HG02571 (cell line): ENCODE data around the gene PCMTD2.
"Not testable (repeated sequence)": the region's sequence is repeated elsewhere in the genome, so short reads cannot be mapped to it uniquely, and the experiment has no call there.

Experiments
- ATAC-seq: cut with Tn5 transposase; IDR thresholded peaks from one replicate; pipeline ENCODE4 v1.9.1; 2021; ENCODE audit warnings: mild to moderate bottlenecking, moderate library complexity; ENCODE audit not compliant: unreplicated experiment

The PCMTD2 gene

DNA sequence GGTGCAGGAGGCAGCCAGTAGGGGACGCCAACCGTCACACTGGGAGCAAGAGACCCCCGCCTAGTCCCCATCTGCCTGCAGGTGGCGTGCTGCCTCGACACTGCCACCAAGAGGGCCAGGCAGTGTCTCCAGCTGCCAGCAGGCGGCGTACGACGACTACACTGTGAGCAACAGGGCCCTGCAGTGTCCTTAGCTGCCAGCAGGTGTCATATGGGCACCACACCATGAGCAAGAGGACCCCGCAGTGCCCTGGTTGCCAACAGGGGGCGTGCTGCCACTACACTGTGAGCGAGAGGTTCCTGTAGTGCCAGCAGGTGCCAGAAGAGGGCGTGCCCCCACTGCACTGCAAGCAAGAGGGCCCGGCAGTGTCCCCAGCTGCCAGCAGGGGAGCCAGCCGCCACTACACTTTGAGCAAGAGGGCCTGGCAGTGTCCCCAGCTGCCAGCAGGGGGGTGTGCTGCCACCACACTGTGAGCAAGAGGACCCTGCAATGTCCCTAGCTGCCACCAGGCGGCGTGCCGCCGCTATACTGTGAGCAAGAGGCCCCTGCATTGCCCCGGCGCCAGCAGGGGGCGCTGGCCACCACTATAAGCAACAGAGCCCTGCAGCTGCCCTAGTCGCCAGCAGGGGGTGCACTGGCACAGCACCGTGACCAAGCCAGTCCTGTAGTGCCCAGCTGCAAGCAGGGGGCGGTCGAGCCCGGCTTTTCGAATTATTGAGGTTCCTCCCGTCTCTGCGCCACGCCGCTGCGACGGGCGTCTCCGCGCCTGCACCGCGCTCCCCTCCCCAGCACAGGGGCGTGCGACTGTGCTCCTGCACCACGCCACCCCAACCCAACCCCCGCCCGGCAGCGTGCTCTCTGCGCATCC lies 30.3 kb downstream of the PCMTD2 start:
- ATAC-seq, result peak; percentile 81

DNA sequence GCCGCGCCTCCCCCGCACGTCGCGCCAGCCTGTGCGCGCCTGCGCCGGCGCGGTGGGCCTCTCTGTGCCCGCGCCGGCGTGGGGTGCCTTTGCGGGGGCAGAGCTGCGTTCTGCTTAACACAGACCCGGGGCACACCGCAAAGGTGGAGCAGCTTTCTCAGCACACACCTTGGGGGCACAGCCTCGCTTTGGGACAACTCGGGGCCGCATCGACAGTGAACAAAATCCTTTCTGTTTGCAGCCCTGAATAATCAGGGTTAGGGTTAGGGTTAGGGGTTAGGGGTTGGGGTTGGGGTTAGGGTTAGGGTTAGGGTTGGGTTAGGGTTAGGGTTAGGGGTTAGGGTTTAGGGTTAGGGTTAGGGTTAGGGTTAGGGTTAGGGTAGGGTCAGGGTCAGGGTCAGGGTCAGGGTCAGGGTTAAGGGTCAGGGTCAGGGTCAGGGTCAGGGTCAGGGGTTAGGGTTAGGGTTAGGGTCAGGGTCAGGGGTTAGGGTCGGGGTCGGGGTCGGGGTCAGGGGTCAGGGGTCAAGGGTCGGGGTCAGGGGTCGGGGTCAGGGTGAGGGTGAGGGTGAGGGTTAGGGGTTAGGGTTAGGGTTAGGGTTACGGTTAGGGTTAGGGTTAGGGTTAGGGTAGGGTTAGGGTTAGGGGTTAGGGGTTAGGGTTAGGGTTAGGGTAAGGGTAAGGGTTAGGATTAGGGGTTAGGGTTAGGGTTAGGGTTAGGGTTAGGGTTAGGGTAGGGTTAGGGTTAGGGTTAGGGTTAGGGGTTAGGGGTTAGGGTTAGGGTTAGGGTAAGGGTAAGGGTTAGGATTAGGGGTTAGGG lies 31.1 kb downstream of the PCMTD2 start:
- ATAC-seq, result not testable (repeated sequence)

DNA sequence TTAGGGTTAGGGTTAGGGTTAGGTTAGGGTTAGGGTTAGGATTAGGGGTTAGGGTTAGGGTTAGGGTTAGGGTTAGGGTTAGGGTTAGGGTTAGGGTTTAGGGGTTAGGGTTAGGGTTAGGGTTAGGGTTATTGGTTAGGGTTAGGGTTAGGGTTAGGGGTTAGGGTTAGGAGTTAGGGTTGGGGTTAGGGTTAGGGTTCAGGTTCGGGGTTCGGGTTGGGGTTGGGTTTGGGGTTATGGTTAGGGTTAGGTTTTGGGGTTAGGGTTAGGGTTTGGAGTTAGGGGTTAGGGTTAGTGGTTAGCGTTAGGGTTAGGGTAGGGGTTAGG lies 31.7 kb downstream of the PCMTD2 start:
- ATAC-seq, result not testable (repeated sequence)

DNA sequence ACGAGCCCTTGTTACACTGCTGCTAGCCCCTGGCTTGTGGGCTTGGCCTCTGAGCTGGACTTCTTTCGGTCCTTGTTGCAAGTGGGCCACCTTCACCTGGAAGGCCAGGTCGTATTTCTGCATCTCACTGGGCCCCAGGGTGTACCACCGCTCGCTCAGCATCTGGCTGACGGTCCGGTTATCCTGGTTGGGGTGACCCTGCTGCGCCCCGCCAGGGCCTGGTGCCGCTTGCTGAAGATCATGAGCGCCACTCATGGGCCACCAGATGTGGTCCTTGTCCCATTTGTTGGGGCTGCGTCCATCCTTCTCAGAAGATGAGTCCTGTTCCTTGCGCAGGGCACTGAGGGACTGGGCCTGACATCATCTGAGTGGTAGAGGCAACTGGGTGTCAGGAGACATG lies 36.6 kb downstream of the PCMTD2 start:
- not testable (repeated sequence) for ATAC-seq

DNA sequence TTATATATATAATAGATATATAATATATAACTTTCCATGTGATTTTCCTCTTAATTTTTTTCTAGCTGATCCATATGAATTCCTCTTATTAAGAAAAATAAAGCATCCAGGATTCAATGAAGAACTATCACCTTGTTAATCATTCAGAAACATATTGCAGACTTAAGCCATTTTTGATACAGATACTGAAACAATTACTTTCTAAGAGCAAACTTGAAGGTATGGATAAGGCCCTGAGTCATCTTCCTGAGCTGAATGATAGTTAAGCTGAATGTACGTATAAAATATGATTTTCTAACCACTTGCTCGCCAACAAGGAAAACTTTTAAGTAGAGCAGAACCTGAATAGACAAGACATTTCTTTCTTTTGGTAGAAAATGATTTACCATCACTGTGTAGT lies 47.5 kb downstream of the PCMTD2 start:
- not testable (repeated sequence) for ATAC-seq

DNA sequence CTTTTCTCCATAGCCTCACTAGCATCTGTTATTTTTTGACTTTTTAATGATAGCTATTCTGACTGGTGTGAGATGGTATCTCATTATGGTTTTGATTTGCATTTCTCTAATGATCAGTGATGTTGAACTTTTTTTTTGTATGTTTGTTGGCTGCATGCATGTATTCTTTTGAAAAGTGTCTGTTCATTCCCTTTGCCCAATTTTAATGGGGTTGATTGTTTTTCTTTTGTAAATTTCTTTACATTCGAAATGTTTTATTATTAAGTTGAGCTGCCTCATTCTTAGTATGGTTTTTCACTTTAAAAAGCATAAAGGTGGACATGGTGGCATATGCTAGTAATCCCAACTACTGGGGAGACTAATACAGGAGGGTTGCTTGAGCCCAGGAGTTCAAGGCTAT lies 58.2 kb downstream of the PCMTD2 start:
- ATAC-seq, result not testable (repeated sequence)

DNA sequence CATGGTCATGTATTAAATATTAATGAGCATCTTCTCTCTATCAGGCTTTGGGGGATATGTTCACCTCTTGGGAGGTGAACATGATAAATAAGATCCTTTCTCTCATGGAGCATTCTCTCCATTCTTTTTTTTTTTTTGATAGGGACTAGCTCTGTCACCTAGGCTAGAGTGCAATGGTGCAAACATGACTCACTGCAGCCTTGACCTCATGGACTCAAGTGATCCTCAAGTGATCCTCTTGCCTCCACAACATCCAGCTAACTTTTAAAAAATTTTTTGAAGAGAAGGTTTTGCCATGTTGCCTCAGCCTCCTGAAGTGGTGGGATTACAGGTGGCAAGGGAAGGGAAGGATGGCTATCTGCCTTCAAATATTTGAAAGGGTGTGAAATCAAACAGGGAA lies 59.8 kb downstream of the PCMTD2 start:
- ATAC-seq, result not testable (repeated sequence)

DNA sequence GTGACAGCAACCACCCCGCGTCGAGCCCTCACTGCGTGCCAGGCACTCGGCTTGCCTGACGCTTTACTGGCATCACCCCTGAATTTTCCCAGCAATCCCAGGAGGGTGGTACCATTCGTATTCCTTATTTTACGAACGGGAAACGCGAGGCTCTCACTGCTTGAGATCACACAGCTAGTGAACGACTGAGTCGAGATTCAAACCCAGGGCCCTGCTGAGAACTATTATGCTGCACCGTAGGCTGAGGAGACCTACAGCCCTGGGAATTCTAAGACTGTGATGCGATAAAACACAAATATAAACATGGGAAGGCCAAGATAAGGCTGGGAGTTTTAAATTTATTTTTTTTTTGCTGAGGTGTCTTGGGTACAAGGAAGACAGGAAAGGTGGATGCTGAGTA lies 60.3 kb downstream of the PCMTD2 start:
- ATAC-seq, result not testable (repeated sequence)

DNA sequence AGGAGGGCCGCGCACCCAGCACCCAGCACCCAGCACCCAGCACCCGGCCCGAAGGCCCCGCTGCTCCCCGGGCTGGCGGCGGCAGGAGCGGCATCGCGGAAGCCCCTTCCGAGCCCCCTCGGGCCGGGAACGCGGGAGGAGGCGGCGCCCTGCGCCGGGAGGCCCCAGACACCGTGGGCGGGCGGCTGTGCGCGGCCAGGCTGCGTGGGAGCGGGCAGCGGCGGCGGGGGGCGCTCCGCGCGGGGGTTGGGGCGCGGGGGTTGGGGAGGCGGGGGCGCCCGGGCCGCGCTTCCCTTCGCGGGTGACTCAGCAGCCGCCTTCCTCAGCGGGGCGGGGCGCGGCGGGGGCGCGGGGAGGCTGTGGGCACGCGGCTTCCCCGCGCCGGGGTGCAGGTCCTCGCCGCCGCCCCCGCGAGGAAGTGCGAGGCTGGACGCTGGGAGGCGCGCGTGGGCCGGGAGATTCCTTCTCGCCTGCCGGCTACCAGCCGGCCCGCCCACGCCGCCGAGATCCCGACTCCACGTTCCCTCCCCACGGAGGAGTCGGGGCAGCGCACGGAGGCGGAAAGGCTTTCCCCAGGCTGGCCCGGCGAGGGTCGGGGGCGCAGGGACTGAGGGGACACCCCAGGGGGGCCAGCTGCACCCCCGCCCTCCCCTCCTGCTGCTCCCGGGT lies 61.0 kb downstream of the PCMTD2 start:
- ATAC-seq, result not testable (repeated sequence)

DNA sequence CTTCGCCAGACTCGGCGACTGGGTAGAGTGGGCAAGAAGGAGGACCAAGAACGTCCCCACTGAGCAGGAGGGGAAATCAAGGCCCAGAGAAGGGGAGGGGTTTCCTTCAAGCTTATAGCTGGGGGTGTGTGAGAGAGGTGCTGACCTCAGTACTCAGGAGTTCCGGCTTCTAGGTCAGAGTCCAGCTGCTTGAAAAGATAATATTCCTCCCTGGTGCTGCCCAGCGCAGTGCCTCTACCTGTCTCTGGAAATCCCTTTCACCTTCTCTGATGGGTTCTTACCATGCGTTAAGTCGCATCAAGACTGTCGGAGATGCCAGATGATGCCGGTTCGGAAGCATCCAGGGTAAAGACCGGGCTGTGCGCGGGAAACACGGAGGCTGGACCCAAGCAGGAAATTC lies 61.8 kb downstream of the PCMTD2 start:
- not testable (repeated sequence) for ATAC-seq

DNA sequence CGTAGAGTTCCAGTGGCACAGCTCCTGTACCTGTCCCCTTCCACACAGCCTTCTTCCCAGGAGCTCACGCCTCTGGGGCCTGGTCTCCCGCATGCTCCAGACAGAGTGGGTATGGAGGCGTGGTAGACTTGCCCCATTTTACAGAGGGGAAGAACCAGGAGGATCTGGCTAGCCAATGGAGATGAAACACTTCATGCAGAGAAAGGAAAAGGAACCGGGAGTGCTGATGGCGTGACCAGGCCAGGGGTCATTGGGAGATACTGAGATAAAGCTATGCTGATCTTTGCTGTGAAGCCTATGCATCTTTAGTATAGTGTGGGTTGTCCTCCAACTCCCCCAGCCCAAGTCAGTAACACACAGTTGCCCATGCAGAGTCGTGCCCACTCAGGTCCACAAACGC lies 62.5 kb downstream of the PCMTD2 start:
- ATAC-seq, result not testable (repeated sequence)

DNA sequence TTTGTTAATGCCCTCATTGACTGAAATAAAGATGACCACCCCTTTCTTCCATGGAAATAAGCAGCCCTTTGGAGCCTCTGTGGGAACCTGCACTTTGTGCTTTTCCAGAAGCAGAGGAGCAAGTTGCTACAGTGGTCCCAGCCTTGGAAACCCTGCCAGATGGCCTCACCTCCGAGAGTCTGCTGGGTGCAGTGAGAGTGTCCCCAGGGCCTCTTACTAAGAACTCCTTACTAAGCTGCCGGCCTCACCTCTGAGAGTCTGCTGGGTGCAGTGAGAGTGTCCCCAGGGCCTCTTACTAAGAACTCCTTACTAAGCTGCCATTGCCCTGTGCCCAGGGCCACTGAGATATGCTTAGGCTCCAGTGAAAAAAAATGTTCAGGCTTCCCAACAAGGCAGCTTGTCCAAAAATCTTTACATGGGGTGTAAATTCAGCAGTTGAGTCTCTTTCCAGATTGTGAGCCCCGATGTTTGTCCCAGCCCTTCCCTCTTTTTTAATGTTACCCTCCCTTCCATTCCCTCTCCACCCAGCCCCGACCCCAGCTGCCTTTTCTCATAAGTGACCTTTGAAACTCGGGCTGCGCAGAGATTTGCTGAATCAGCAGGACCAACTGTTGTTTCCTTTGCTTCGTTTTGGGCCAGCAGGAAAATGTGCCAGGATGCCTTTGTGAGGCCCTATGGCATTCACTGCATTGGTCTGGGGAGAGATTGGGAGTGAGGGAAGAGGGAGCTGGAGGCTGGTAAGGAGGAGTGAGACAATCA lies 66.7 kb downstream of the PCMTD2 start:
- not testable (repeated sequence) for ATAC-seq
